Fibroblast of skin of left biceps (primary cell): Measurements from ENCODE around the gene KBTBD2.
"Not testable (repeated sequence)": the region's sequence is repeated elsewhere in the genome, so short reads cannot be mapped to it uniquely, and the experiment has no call there.

Experiments used
- DNase-seq, 2 experiments: peaks; one replicate each; pipeline ENCODE4 v3.0.0-alpha.2; 2013; ENCODE audit warnings: low read depth in 2 of 2

The KBTBD2 gene

DNA sequence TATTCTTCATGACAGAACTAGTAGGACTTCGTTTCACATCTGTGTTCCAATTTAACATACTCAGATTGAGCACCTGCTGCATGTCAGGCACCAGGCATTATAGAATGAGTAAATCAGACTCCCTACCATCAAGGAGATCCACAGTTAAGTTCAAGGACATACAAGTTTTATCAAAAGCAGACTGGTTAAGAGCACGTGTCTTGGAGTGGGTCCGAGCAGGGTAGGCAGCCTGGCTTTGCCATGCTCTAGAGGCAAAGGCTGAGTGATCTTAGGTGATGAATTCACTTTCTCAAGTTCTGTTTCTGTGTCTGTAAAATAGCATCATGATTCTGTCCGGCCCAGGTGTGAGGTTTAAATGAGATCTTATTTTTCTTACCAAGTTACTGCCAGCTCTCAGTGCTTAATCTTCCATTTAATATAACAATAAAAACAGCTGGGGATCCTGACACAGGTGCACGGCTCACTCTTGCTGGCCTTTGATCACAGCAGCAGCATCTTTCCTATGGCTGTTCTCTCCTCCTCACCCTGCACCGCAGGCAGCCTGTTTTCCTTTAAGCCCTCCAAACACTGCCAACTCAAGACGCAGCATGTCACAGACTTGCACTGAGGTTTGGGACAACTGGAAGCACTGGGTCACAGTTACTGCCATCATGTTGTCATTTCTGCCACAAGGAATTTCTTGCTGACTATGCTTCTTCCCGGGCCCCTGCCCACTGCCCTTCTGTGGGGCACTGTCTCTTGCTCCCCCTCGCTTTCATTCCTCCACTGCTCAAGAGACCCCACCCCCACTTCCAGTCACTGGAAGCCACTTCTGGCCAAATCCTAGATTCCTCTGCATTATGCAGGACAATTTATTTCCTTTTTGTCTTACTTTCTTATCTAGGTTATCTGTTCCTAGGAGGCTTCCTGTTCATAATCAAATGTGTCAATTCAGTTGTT is 35.5 kb downstream of the KBTBD2 start:
- not testable (repeated sequence) for DNase-seq

DNA sequence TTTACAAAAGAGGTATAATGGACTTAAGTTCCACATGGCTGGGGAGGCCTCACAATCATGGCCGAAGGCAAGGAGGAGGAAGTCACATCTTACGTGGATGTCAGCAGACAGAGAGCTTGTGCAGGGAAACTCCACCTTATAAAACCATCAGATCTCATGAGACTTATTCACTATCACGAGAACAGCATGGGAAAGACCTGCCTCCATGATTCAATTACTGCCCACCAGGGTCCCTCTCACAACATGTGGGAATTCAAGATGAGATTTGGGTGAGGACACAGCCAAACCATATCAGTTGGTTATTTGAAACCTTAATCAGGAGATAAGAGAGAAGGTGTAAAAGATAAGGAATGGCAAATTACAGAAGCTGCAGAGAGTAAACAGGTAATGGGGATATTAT is 40.9 kb downstream of the KBTBD2 start:
- not testable (repeated sequence) for DNase-seq

DNA sequence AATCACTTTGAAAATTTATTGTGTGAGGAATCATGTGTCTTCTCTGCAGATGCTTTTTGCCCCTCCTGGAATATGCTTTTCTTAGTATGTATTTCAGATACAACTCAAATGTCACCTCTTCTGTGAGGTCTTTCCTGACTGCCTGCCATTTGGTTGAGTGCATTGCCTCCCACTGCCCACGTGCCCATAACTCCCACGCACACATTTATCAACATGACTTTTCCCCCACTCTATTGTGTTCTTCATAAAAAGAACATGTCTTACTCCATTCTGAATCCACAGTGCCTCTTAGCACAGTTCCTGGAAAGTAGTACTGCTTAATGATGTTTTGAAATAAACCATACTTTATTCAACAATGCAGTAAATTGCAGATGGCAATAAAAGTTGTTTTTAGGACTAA is 42.9 kb downstream of the KBTBD2 start:
- not testable (repeated sequence) for DNase-seq

DNA sequence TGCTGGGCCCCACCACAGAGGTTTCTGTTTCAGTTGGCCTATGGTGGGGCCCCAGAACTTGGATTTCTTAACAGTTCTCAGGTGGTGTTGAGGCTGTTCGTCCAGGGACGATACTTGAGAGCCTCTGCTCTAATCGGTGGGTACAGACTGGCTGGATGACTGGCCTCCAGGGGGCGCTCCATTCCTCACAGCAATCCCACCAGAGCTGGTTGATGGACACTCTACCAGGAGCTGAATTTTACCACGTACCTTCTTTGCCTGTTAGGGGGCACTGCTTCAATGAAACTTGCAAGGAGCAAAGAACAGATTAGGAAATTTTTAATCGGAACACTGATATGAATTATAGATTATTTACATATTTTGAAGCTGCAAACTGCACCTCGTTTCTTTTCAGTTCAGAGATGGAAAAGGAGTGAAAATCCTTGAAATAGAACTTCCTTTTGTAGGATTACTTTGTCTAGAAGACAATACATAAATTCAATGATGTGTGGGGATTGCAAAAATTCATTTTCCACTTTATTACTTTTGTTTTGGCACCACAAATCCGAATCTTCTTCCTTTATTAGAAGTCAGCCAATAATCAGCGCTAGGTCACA is 44.8 kb downstream of the KBTBD2 start:
- DNase-seq, result peak; percentile 25 to 29

DNA sequence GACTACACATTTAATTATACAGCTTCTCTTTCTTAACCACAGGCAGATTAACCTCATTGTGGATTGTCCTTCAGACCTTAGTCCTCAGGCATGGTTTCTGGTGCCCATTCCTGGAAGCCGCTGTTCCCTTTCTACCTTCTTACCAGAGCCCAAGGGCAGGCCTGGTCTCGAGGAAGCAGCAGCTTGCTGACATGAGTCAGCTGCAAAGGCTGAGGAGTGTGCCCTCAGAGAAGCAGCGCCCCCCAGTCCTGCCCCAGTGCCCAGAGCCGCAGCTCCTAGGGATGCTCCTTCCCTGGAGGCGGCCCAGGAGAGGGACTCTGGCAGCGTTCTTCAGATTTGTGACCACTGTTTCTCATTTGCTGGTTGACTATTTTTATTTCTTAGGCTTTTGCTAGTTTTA is 46.8 kb downstream of the KBTBD2 start:
- not testable (repeated sequence) for DNase-seq

DNA sequence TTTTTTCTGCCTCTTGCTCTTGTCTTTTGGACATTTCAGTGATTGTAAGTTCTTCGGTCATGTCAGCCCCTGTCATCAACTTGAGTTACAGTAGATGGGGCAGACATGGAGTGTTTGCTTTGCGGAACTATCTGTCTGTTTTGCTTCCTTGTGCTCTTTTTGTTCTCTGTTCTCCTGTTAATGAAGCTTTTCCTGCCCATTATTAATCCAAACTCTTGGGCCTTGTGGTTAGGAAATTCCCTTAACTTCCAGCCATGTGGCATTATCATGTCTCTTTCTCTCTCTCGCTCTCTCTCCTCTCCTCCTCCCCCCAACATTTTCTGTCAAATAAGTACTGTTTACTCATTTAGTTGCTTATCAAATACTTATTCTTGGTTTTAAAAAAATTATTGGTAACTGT is 47.8 kb downstream of the KBTBD2 start:
- DNase-seq, result not testable (repeated sequence)

DNA sequence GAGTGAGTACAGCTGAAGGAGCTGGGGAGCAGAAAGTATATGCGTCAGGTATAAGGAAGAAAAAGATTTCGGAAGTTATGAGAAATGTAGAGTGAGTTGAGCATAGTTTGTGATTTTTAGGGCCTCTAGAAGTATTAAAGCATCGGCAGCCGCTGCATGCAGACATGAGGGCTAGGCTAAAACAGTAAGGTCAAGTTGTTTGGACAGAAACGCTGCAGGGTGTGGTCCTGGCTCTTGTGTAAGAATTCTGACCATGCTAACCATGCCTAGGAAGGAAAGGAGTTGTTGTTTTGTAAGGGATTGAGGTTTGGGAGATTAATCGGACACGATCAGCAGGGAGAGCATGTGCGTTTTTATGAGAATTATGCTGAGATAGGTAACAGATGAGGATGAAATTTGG is 51.7 kb downstream of the KBTBD2 start:
- DNase-seq, result not testable (repeated sequence)

DNA sequence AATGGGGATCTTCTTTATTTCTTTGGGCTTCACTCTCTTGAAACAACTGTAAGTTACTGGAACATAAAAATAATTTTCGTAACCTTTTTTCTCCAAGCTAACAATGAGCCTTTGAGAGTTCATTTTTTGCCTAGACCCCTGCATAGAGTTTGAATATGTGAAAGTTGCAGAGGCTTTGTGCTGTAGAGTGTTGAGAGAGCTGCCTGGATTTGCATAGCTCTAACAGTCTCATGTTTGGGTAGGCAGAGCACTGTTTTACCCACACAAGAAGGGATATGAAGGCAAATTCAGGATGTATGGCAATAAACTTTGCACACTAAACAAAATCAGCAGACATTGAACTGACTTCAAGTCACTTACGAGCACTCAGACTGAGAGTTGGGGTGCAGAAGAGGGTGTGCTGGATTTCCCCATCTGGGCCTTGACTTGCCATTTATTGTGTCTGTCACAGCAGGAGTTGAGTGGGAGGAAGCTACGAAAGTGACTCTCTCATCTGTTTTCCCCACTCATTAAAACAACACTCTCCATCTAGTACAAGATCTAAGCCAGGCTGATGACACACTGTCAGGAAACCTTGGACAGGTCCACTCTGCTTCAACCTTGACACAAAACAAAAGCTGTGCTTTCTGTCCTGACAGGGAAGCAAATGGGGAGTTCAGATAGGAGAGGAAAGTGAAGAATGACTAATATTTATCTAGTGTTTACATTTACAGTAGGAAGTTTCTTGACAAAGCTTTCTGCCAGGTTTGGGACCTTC is 62.4 kb downstream of the KBTBD2 start:
- DNase-seq, result not testable (repeated sequence)
